ENCODE data around the gene CORT. TPM values are rescaled to one million over a fixed set of nuclear protein-coding genes. Genes with fewer than 3 reads are reported as not detected.
A peak's percentile ranks its signal among the peaks of the same experiment; 100 is the strongest.
"Not testable (repeated sequence)": the region's sequence is repeated elsewhere in the genome, so short reads cannot be mapped to it uniquely, and the experiment has no call there.

The CORT gene
- 3.0 TPM for total RNA-seq

GRCh38 chr1:10449751-10450150, at the start of gene CORT:
TSS of gene CORT (plus strand) at chr1:10450031. CDS start at chr1:10450224, 193 bp downstream.
- DNase-seq: no peak

- DNase-seq: no peak
These were observed 48.5 kb upstream of the CORT start for GRCh38 chr1:10401281-10401680.

DNA sequence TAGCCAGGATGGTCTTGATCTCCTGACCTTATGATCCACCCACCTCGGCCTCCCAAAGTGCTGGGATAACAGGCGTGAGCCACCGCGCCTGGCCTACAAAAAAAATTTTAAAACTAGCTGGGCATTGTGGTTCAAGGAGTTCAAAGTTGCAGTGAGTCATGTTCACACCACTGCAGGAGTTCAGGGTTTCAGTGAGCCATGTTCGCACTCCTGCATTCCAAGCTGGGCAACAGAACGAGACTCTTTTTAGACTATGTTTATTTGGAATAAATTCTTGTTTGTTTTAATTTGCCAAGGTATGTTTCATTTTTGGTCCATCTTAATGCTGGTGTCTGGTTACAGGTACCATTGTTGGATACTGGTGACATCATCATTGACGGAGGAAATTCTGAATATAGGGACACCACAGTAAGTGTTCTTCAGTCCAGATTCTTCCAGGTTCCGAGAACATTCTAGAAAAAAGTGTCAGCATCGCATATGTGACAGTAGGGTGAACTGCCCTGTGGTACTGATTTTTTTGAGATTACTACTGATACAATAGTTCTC, 47.0 kb upstream of the CORT start:
- DNase-seq: no peak

- no peak for DNase-seq
These were observed 42.6 kb upstream of the CORT start for GRCh38 chr1:10407201-10407600.

DNA sequence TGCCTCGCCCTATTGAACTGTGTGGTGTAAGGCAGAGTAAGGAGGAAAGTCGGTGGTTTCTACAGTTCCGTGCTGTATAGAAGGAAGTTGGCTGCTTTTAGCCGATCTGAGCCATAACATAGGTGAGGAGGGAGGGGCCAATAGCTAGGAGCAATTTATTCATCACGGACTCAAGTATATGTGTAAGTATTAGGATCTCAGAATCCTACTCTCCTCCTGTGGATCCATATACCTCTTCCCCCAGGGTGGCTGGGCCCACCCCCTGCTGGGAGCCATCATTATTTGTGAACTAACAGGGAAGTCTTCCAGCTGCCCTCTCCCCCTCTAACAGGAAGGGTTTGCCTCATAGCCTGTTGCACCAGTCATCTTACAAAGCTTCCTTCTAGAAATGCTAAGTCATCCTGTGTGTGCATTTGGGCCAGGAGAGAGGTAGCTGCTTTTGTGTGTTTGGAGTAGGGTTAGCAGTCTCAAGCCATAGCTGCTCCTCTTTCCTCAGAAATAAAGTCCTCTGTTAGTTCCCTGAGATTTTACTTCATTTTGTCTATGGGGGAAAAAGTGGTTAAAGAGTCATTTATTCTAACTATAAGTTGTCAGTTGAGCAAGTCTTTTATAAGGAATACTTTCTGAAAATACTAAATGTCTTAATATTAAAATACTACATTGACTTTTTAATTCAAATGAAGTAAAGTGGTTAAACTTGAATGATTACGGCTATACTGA, 34.5 kb upstream of the CORT start:
- DNase-seq: no peak

- not testable (repeated sequence) for DNase-seq
These were observed 33.9 kb upstream of the CORT start for GRCh38 chr1:10415967-10416366.

GRCh38 chr1:10418741-10419140, 31.1 kb upstream of the CORT start:
- DNase-seq: not testable (repeated sequence)

GRCh38 chr1:10419351-10419750, 30.5 kb upstream of the CORT start:
- no peak for DNase-seq

- no peak for DNase-seq
These were observed 28.2 kb upstream of the CORT start for GRCh38 chr1:10421637-10422036.

- no peak for DNase-seq
These were observed 25.8 kb upstream of the CORT start for GRCh38 chr1:10424034-10424433.

GRCh38 chr1:10424651-10425050, 25.2 kb upstream of the CORT start:
- no peak for DNase-seq

- not testable (repeated sequence) for DNase-seq
These were observed 23.9 kb upstream of the CORT start for GRCh38 chr1:10425826-10426534.

DNA sequence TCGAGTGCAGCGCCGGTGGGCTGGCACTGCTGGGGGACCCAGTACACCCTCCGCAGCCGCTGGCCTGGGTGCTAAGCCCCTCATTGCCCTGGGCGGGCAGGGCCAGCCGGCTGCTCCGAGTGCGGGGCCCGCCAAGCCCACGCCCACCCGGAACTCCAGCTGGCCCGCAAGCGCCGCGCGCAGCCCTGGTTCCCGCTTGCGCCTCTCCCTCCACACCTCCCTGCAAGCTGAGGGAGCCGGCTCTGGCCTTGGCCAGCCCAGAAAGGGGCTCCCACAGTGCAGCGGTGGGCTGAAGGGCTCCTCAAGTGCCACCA, 23.3 kb upstream of the CORT start:
- DNase-seq: not testable (repeated sequence)

DNA sequence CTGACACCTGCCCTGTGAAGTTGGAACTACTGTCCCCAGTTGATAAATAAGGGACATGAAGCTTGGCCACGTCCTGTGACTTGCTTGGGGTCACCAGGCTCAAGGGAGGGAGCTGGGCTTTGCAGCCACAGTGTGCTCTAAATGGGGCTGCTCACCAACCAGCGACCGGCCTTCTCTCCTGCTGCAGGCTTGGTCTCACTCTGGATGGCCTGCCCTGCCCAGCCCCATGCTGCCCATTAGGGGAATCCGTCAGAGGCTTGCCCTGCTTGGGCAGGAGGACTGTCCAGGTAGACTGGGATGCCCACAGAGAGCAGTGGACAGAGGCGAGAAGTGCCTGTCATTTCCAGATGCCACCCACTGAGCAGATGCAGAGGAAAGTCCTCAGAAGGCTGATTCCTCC, 20.8 kb upstream of the CORT start:
- DNase-seq: no peak

GRCh38 chr1:10429868-10430215, 20.0 kb upstream of the CORT start:
- DNase-seq: no peak

- DNase-seq: peak; percentile 82
These were observed 19.4 kb upstream of the CORT start, which contains the start of gene CENPS for GRCh38 chr1:10430216-10431069. TSS of gene CENPS (plus strand) at chr1:10430433. CDS start at chr1:10430518, 85 bp downstream.

DNA sequence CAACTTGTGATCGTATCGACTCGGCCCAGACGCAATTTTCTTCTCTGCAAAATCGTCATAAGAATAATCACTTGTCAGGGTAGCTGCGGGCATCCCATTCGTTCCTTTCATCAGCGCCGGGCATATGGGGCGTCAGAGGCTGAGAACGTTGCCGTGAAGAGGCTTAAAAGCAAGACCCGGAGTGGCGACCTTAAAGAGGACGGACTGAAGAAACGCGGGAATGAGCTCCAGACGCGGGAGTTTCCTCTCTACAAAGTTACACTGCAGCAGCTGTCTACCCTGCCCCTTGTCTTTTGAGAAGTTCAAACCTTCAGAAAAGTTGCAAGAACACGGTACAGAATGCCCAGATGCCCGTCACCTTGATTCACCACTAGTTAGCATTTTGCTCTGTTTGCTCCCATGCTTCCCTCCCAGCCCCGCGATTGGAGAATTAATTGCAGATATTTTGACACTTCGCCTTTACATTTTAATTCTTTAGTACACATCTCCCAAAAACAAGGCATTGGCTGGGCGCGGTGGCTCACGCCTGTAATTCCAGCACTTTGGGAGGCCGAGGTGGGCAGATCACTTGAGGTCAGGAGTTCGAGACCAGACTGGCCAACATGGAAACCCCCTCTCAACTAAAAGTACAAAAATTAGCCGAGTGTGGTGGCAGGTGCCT, 18.6 kb upstream of the CORT start:
- DNase-seq: no peak

GRCh38 chr1:10432910-10433700, 16.7 kb upstream of the CORT start:
- no peak for DNase-seq

DNA sequence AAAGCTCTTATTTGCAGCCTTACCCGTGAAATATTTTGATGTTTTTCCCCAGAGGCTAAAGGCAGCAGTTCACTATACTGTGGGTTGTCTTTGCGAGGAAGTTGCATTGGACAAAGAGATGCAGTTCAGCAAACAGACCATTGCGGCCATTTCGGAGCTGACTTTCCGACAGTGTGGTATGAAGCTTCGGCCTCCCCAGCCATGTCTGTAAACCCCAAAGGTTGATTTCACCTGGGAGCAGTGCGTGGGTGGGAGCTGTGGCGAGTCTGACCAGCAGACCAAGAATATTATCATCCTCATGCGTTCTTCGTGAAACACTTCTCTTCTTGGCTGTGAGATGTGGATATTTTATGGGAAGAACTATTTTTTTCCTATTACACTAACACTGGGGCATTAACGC, 16.0 kb upstream of the CORT start:
- DNase-seq: no peak

GRCh38 chr1:10434590-10434989, 15.2 kb upstream of the CORT start:
- DNase-seq: no peak

GRCh38 chr1:10437052-10437451, 12.8 kb upstream of the CORT start:
- no peak for DNase-seq
